Fibroblast of pulmonary artery (primary cell): ENCODE measurements around the gene CMTM4.

ENCODE experiments used
- DNase-seq: peaks from one replicate; pipeline ENCODE4 v3.0.0-alpha.2; 2010; ENCODE audit warnings: low read depth
- H3K4me3 ChIP-seq: replicated peaks from 2 replicates; pipeline ENCODE4 v1.5.1; 2011; ENCODE audit warnings: low read depth, mild to moderate bottlenecking, control low read depth, low read length, moderate library complexity
- TF ChIP-seq, protein P1 (sequence below): IDR thresholded peaks from 2 replicates; pipeline ENCODE4 v1.5.1; 2011; ENCODE audit warnings: mild to moderate bottlenecking, control low read depth, low read length, inconsistent platforms; ENCODE audit errors: missing control alignments

CMTM4 gene

GRCh38 chr16:66621973-66622372 is 74.6 kb downstream of the CMTM4 start:
- no peak for DNase-seq
- H3K4me3 ChIP-seq = no peak overlapping the region
- TF ChIP-seq, protein P1, sequence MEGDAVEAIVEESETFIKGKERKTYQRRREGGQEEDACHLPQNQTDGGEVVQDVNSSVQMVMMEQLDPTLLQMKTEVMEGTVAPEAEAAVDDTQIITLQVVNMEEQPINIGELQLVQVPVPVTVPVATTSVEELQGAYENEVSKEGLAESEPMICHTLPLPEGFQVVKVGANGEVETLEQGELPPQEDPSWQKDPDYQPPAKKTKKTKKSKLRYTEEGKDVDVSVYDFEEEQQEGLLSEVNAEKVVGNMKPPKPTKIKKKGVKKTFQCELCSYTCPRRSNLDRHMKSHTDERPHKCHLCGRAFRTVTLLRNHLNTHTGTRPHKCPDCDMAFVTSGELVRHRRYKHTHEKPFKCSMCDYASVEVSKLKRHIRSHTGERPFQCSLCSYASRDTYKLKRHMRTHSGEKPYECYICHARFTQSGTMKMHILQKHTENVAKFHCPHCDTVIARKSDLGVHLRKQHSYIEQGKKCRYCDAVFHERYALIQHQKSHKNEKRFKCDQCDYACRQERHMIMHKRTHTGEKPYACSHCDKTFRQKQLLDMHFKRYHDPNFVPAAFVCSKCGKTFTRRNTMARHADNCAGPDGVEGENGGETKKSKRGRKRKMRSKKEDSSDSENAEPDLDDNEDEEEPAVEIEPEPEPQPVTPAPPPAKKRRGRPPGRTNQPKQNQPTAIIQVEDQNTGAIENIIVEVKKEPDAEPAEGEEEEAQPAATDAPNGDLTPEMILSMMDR = no peak

- DNase-seq = no peak
- TF ChIP-seq, protein P1 = no peak
- H3K4me3 ChIP-seq = no peak overlapping the region
Observed at GRCh38 chr16:66620429-66620795, 76.1 kb downstream of the CMTM4 start.

DNA sequence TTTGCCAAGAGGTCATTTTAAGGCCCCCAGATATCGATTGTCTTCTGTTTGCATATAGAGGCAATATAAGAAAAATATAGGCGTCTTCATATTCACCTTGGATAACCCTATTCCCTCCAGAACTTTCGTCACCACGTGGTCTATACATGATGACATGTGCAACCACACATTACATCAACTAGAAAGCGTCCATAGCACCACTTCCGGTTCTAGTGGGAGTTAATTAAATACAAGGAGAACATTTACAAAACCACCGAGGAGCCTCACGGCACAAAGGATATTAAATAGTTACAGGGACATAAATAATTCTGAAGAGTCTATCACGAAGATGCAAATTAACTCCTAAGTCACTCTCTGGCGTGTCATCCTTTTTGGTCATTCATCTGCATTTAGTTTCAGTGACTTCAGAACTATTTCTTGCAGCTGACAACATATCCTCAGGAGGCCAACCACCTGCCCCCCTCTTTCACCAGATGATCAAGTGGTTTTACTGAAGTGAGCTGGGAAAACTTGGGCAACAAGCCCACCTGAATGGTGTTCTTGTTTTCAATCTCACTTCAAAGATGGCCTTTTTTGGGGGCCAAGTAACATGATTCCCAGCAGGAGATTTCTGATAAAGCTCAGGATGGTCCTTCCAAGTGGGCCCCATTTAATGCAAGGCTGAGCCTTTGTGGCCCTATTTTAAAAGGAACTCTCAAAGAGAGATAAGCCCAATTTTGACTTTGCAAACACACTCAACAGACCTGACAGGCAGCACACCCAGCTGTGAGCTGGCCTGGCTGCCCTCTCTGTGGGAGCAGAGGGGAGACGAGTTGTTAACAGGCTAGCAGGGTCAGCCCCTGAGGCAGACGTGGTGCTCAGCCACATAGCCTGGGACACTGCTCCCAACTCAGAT is 76.8 kb downstream of the CMTM4 start:
- DNase-seq = peak; percentile 64
- TF ChIP-seq, protein P1 = no peak
- H3K4me3 ChIP-seq = no peak overlapping the region

DNA sequence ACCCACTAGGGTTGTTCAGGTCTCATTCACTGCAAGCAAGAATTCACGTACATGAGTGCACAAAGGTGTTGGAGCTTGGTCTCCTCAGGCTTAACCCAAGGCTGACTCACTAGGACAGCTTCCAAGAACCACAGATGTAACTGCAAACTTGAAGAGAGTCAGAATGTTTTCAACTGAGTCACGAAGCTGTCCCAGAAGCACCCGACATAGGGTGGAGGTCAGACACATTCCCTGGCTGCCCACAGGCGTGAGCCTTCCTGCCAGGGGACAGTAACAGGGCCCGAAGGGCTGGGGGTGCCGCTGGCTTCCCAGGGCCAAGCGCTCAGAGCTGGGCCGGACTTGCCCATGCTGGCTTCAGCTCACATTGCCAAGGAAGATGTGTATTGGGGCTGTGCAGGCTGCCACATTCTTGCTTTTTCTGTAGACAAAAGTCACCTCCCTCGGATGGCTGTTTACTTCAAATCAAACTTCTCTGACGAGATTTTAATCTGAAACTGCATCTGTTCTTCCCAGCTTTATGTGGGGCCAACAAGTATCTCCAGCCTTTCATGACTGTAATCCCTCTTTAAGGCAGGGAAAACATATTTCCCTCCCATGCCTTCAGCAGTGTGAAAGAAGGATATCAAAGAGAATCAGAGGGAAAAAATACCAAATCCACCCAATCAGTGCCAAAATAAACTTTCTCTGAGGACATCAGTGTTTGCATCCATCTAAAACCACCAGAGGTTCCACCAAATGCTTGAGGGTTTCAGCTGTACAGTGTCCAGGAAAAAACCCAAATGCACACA is 77.8 kb downstream of the CMTM4 start:
- no peak overlapping the region for H3K4me3 ChIP-seq
- DNase-seq = peak; percentile 88
- TF ChIP-seq, protein P1 = no peak

GRCh38 chr16:66617728-66618127 is 78.8 kb downstream of the CMTM4 start:
- TF ChIP-seq, protein P1 = no peak
- no peak overlapping the region for H3K4me3 ChIP-seq
- no peak for DNase-seq

GRCh38 chr16:66617010-66617434 is 79.5 kb downstream of the CMTM4 start:
- DNase-seq = no peak
- H3K4me3 ChIP-seq = no peak overlapping the region
- TF ChIP-seq, protein P1 = no peak
